ENCODE measurements around the gene B3GNT3.

- TF ChIP-seq CTCF (IDR thresholded peaks at IDR 0.05): no peak
- no peak for TF ChIP-seq POLR2A (IDR thresholded peaks at IDR 0.05)
These were observed 39.5 kb upstream of the B3GNT3 start for GRCh38 chr19:17755443-17755890.
